Esophagus (tissue), 2 donors: ENCODE measurements around the gene DYNLRB1. TPM values are rescaled to one million over a fixed set of nuclear protein-coding genes. Genes with fewer than 3 reads are reported as not detected.
"Not testable (repeated sequence)": the region's sequence is repeated elsewhere in the genome, so short reads cannot be mapped to it uniquely, and the experiment has no call there.

ENCODE experiments used
- H3K27ac ChIP-seq, 2 donors: one replicate each; pipeline ENCODE4 v1.5.1; 2013; ENCODE audit warnings: low read depth in 2 of 2, mild to moderate bottlenecking in 2 of 2, inconsistent platforms in 1 of 2, low read length in 1 of 2, moderate library complexity in 1 of 2
- H3K27me3 ChIP-seq, 2 donors: one replicate each; pipeline ENCODE4 v1.6.1; 2013; ENCODE audit warnings: low read length in 2 of 2, control low read depth in 1 of 2, mild to moderate bottlenecking in 1 of 2; ENCODE audit not compliant: insufficient read depth in 2 of 2, control insufficient read depth in 1 of 2
- H3K36me3 ChIP-seq, 2 donors: one replicate each; pipeline ENCODE4 v1.6.1; 2013; ENCODE audit warnings: low read length in 1 of 2; ENCODE audit not compliant: control insufficient read depth in 2 of 2, insufficient read depth in 2 of 2
- H3K4me1 ChIP-seq, 2 donors: one replicate each; pipeline ENCODE4 v1.6.1; 2013; ENCODE audit warnings: low read length in 1 of 2; ENCODE audit not compliant: control insufficient read depth in 2 of 2, insufficient read depth in 2 of 2
- H3K4me3 ChIP-seq, 2 donors: one replicate each; pipeline ENCODE4 v1.5.1; 2013; ENCODE audit warnings: low read length in 2 of 2, mild to moderate bottlenecking in 2 of 2, low read depth in 1 of 2, moderate library complexity in 1 of 2
- H3K9me3 ChIP-seq, 2 donors: one replicate each; pipeline ENCODE4 v1.6.1; 2013; ENCODE audit warnings: mild to moderate bottlenecking in 2 of 2, low read depth in 1 of 2, low read length in 1 of 2, moderate library complexity in 1 of 2; ENCODE audit not compliant: control insufficient read depth in 2 of 2, insufficient read depth in 1 of 2
- WGBS, 2 donors: extraction: QIAGEN DNeasy Blood & Tissue Kit; methylation state at CpG; one replicate each; pipeline ENCODE4 v1.1.7; 2013; 5-methylcytosine and 5-hydroxymethylcytosine counted together
- polyA plus RNA-seq, 2 donors: library from polyadenylated mRNA; stranded (reverse); fragments of 200-250 nt; gene quantifications; one replicate each; pipeline ENCODE4 v1.2.3, GENCODE V29; 2013
- donor health status: healthy with polysubstance abuse.
- donor health status: Bipolar disorder and iron deficiency.

Gene DYNLRB1
- polyA plus RNA-seq, 2 donors: 140 to 189 TPM

- H3K36me3 ChIP-seq: peaks cover 6 to 9% of the 10 kb centered on the region in 2 donors
- no peaks in the 10 kb centered on the region for H3K4me1 ChIP-seq
- WGBS, 2 donors: 87% methylated on average over 4 of the region's 4 CpGs
- H3K27me3 ChIP-seq: no peaks in the 10 kb centered on the region
- H3K27ac ChIP-seq: no peak overlapping the region
- no peak overlapping the region for H3K4me3 ChIP-seq
- H3K9me3 ChIP-seq: no peaks in the 10 kb centered on the region
Observed at GRCh38 chr20:34507702-34508413, 8.4 kb upstream of the DYNLRB1 start.

- no peaks in the 10 kb centered on the region for H3K27me3 ChIP-seq
- peaks cover 4 to 6% of the 10 kb centered on the region in 2 donors for H3K36me3 ChIP-seq
- WGBS, 2 donors: 95 to 100% methylated on average over 1 of the region's 1 CpG
- no peaks in the 10 kb centered on the region for H3K4me1 ChIP-seq
- no peak overlapping the region for H3K4me3 ChIP-seq
- no peaks in the 10 kb centered on the region for H3K9me3 ChIP-seq
- no peak overlapping the region for H3K27ac ChIP-seq
Observed at GRCh38 chr20:34510575-34510974, 5.6 kb upstream of the DYNLRB1 start.

GRCh38 chr20:34511891-34512265, 4.3 kb upstream of the DYNLRB1 start:
- Histone ChIP-seq H3K27me3 (no peaks in the 10 kb centered on the region), H3K27ac (no peak overlapping the region), H3K9me3 (no peaks in the 10 kb centered on the region), H3K4me3 (no peak overlapping the region), H3K4me1 (no peaks in the 10 kb centered on the region), H3K36me3 (peaks cover 0 to 6% of the 10 kb centered on the region in 2 donors)
- WGBS, 2 donors: 87 to 95% methylated on average over 3 of the region's 3 CpGs

- 88 to 90% methylated on average over 4 of the region's 4 CpGs for WGBS, 2 donors
- Histone ChIP-seq H3K27ac (no peak overlapping the region), H3K4me1 (no peaks in the 10 kb centered on the region)
Observed at GRCh38 chr20:34512266-34512954, 3.8 kb upstream of the DYNLRB1 start.

GRCh38 chr20:34512955-34513419, 3.2 kb upstream of the DYNLRB1 start:
- peaks cover 0 to 3% of the 10 kb centered on the region in 2 donors for H3K36me3 ChIP-seq
- no peaks in the 10 kb centered on the region for H3K27me3 ChIP-seq
- no peaks in the 10 kb centered on the region for H3K9me3 ChIP-seq
- no peaks in the 10 kb centered on the region for H3K4me1 ChIP-seq
- H3K4me3 ChIP-seq: no peak overlapping the region
- H3K27ac ChIP-seq: no peak overlapping the region

More at GRCh38 chr20:34512266-34512954, 3.8 kb upstream of the DYNLRB1 start:
- no peaks in the 10 kb centered on the region for H3K9me3 ChIP-seq
- H3K4me3 ChIP-seq: no peak overlapping the region
- H3K27me3 ChIP-seq: no peaks in the 10 kb centered on the region
- H3K36me3 ChIP-seq: peaks cover 0 to 6% of the 10 kb centered on the region in 2 donors

GRCh38 chr20:34514034-34514433, 2.2 kb upstream of the DYNLRB1 start:
- not testable (repeated sequence) for H3K4me3 ChIP-seq, H3K27me3 ChIP-seq, H3K4me1 ChIP-seq, H3K36me3 ChIP-seq, H3K27ac ChIP-seq, H3K9me3 ChIP-seq
- 87% methylated on average over 17 of the region's 17 CpGs for WGBS, 2 donors

GRCh38 chr20:34514897-34515483, 1.2 kb upstream of the DYNLRB1 start:
- H3K4me1 ChIP-seq: no peaks in the 10 kb centered on the region
- H3K27ac ChIP-seq: peak overlapping the region; percentile 84 to 98
- H3K36me3 ChIP-seq: peaks cover 0 to 3% of the 10 kb centered on the region in 2 donors
- no peaks in the 10 kb centered on the region for H3K9me3 ChIP-seq
- peak overlapping the region; percentile 70 to 82 for H3K4me3 ChIP-seq
- WGBS, 2 donors: 21 to 22% methylated on average over 19 of the region's 19 CpGs
- no peaks in the 10 kb centered on the region for H3K27me3 ChIP-seq

GRCh38 chr20:34515484-34516246, 557 bp upstream of the DYNLRB1 start:
- H3K27me3 ChIP-seq: no peaks in the 10 kb centered on the region
- WGBS, 2 donors: 2% methylated on average over 36 of the region's 36 CpGs
- peak overlapping the region; percentile 84 to 98 for H3K27ac ChIP-seq
- no peaks in the 10 kb centered on the region for H3K9me3 ChIP-seq
- peaks cover 0 to 3% of the 10 kb centered on the region in 2 donors for H3K36me3 ChIP-seq
- no peaks in the 10 kb centered on the region for H3K4me1 ChIP-seq
- peak overlapping the region; percentile 70 to 82 for H3K4me3 ChIP-seq

GRCh38 chr20:34517114-34517505, 888 bp downstream of the DYNLRB1 start:
- no peaks in the 10 kb centered on the region for H3K9me3 ChIP-seq
- H3K36me3 ChIP-seq: peaks cover 2 to 3% of the 10 kb centered on the region in 2 donors
- peak overlapping the region; percentile 70 to 82 for H3K4me3 ChIP-seq
- WGBS, 2 donors: 0 to 1% methylated on average over 3 of the region's 3 CpGs
- no peaks in the 10 kb centered on the region for H3K27me3 ChIP-seq
- no peaks in the 10 kb centered on the region for H3K4me1 ChIP-seq
- H3K27ac ChIP-seq: peak overlapping the region; percentile 84 to 98
